A549 (cell line): ENCODE data around the gene GPR160. TPM values are rescaled to one million over a fixed set of nuclear protein-coding genes. Genes with fewer than 3 reads are reported as not detected.

Experiments
- ATAC-seq, 2 experiments: fragments of 200-7000 bp in 1 of 2; fragments of >200 bp in 1 of 2; cut with Nextera tagmentation in 1 of 2; cut with Tn5 transposase in 1 of 2; 3 replicates each; pipeline versions ENCODE4 v1.8.0 to v1.9.1; 2018 to 2020; ENCODE audit warnings: mild to moderate bottlenecking in 1 of 2, moderate library complexity in 1 of 2
- CTCF ChIA-PET: fragments of 300-600 bp; sonication (Branson Sonifier 250); formaldehyde crosslinking; extraction: SDS; loops from one replicate; lab custom pipeline; 2021; ENCODE audit warnings: antibody characterized with exemption, inconsistent platforms; lab: Yijun Ruan, JAX
- POLR2A ChIA-PET: fragments of 350-600 bp; formaldehyde crosslinking; extraction: SDS; loops from one replicate; lab custom pipeline; 2021; ENCODE audit warnings: antibody characterized with exemption, inconsistent platforms; lab: Yijun Ruan, JAX
- DNase-seq, 2 experiments: peaks; one replicate each; pipeline versions ENCODE4 v3.0.0 to v3.0.0-alpha.2; 2011 to 2016; ENCODE audit warnings: low read depth in 1 of 2, low spot score in 1 of 2
- FAIRE-seq: peaks from 2 replicates; lab custom pipeline; 2011; peaks lifted over from hg19 to GRCh38; lab: Jason Lieb, UNC
- H3K27ac ChIP-seq, 2 experiments: fragments of >200 bp; sonication (Bioruptor Twin); formaldehyde crosslinking; 3 replicates each; pipeline ENCODE4 v1.5.1; 2016 to 2017
- H3K4me1 ChIP-seq: fragments of >200 bp; sonication (Bioruptor Twin); formaldehyde crosslinking; 3 replicates; pipeline ENCODE4 v1.6.1; 2016
- H3K4me2 ChIP-seq: fragments of >200 bp; sonication (Bioruptor Twin); formaldehyde crosslinking; 3 replicates; pipeline ENCODE4 v1.6.1; 2016
- H3K4me3 ChIP-seq: fragments of >200 bp; sonication (Bioruptor Twin); formaldehyde crosslinking; 3 replicates; pipeline ENCODE4 v1.5.1; 2016
- H3K9me3 ChIP-seq: fragments of >200 bp; sonication (Bioruptor Twin); formaldehyde crosslinking; 3 replicates; pipeline ENCODE4 v1.6.1; 2016
- BHLHE40 ChIP-seq: IDR thresholded peaks from 2 replicates; pipeline ENCODE4 v1.6.1; 2012; ENCODE audit warnings: low read depth, low read length, inconsistent platforms
- CEBPB ChIP-seq, 2 experiments: fragments of >200 bp in 1 of 2; sonication (Bioruptor Twin) in 1 of 2; formaldehyde crosslinking in 1 of 2; IDR thresholded peaks; 2 replicates each; pipeline ENCODE4 v1.6.1; 2012 to 2016
- E2F6 ChIP-seq: IDR thresholded peaks from 2 replicates; pipeline ENCODE4 v1.6.1; 2012; ENCODE audit warnings: low read depth, borderline replicate concordance
- ESRRA ChIP-seq: fragments of 150-350 bp; IDR thresholded peaks from 2 replicates; pipeline ENCODE4 v1.6.1; 2014; ENCODE audit warnings: mild to moderate bottlenecking, low read length, borderline replicate concordance
- FOSL2 ChIP-seq, 2 experiments: fragments of 450-650 bp in 1 of 2; fragments of >200 bp in 1 of 2; sonication (Bioruptor Twin) in 1 of 2; formaldehyde crosslinking; IDR thresholded peaks; 2 replicates each; pipeline versions ENCODE4 v1.5.0 to v1.6.1; 2016 to 2020; ENCODE audit warnings: mild to moderate bottlenecking in 1 of 2, moderate library complexity in 1 of 2
- HES2 ChIP-seq: fragments of >200 bp; sonication (Bioruptor Twin); formaldehyde crosslinking; IDR thresholded peaks from 2 replicates; pipeline ENCODE4 v1.6.1; 2016
- HEYL ChIP-seq: fragments of 250-450 bp; sonication (Bioruptor Pico); IDR thresholded peaks from 2 replicates; pipeline ENCODE4 v1.8.0; 2021; ENCODE audit warnings: mild to moderate bottlenecking, moderate library complexity
- HOXB13 ChIP-seq: fragments of 250-450 bp; sonication (Bioruptor Pico); IDR thresholded peaks from 2 replicates; pipeline ENCODE4 v1.5.0; 2020; ENCODE audit warnings: low read depth, mild to moderate bottlenecking, moderate library complexity
- KDM1A ChIP-seq: fragments of 200-600 bp; sonication (generic); IDR thresholded peaks from 2 replicates; pipeline ENCODE4 v1.6.1; 2016; ENCODE audit warnings: low read depth, mild to moderate bottlenecking
- KDM5A ChIP-seq: fragments of 200-600 bp; sonication (generic); IDR thresholded peaks from 2 replicates; pipeline ENCODE4 v1.6.1; 2016; ENCODE audit warnings: antibody characterized with exemption, mild to moderate bottlenecking
- MYC ChIP-seq: IDR thresholded peaks from 2 replicates; pipeline ENCODE4 v1.6.1; 2012; ENCODE audit warnings: mild to moderate bottlenecking, inconsistent platforms, low read length, improper control_type of control experiment, borderline replicate concordance
- RAD21 ChIP-seq, 2 experiments: fragments of >200 bp in 1 of 2; sonication (Bioruptor Twin) in 1 of 2; formaldehyde crosslinking in 1 of 2; IDR thresholded peaks in 1 of 2; conservative IDR thresholded peaks in 1 of 2; 2 replicates in 1 of 2; 3 replicates in 1 of 2; pipeline ENCODE4 v1.6.1; 2012 to 2018; ENCODE audit warnings: inconsistent platforms in 1 of 2
- RCOR1 ChIP-seq: fragments of 150-350 bp; IDR thresholded peaks from 2 replicates; pipeline ENCODE4 v1.6.1; 2014; ENCODE audit warnings: antibody characterized with exemption, low read length, low read depth
- TFCP2L1 ChIP-seq: fragments of 250-450 bp; sonication (Bioruptor Pico); IDR thresholded peaks from 2 replicates; pipeline ENCODE4 v1.5.0; 2021; ENCODE audit warnings: mild to moderate bottlenecking
- TP53 ChIP-seq: fragments of 250-450 bp; sonication (Bioruptor Pico); IDR thresholded peaks from 2 replicates; pipeline ENCODE4 v1.5.0; 2021; ENCODE audit warnings: mild to moderate bottlenecking, moderate library complexity
- USF2 ChIP-seq: fragments of 450-650 bp; IDR thresholded peaks from 2 replicates; pipeline ENCODE4 v1.6.1; 2014; ENCODE audit warnings: antibody characterized with exemption
- ZC3H11A ChIP-seq: fragments of 450-650 bp; IDR thresholded peaks from 2 replicates; pipeline ENCODE4 v1.6.1; 2014; ENCODE audit warnings: antibody characterized with exemption, mild to moderate bottlenecking
- ZFP36 ChIP-seq: fragments of 450-650 bp; IDR thresholded peaks from 2 replicates; pipeline ENCODE4 v1.6.1; 2014; ENCODE audit warnings: borderline replicate concordance; ENCODE audit not compliant: partially characterized antibody
- WGBS: methylation state at CpG from one replicate; pipeline ENCODE4 v1.1.6; 2017; ENCODE audit errors: missing lambda C conversion rate; 5-methylcytosine and 5-hydroxymethylcytosine counted together
- polyA plus RNA-seq, 4 experiments: library from polyadenylated mRNA; depleted of rRNA in 3 of 4; stranded (reverse); fragments of >200 nt; fragmentation: RNase III in 1 of 4; extraction: RNeasy Plus Mini Kit Qiagen cat#74134 plus additional on column Dnase treatment in 1 of 4; gene quantifications; 2 replicates in 3 of 4; 3 replicates in 1 of 4; pipeline ENCODE4 v1.2.3, GENCODE V29; 2011 to 2017

The GPR160 gene
- polyA plus RNA-seq, 2 of the 4 experiments (the other 2 are of a cell fraction) = 2.0 to 6.3 TPM

GRCh38 chr3:170044795-170045244 lies 7.0 kb downstream of the GPR160 start:
- FAIRE-seq = no peak
- no peaks in the 10 kb centered on the region for H3K4me1 ChIP-seq
- no peak for ATAC-seq
- no peak overlapping the region for H3K4me2 ChIP-seq
- no peak for TF ChIP-seq BHLHE40
- H3K9me3 ChIP-seq = no peaks in the 10 kb centered on the region
- 86% methylated on average over 8 of the region's 8 CpGs for WGBS
- ChIA-PET CTCF (interaction anchor here (0.7 to 1.6 kb wide), 2 partner anchors 9 to 11 kb away, joined by 4 to 7 read pairs; no protein-coding TSS in a partner anchor), POLR2A (no interaction called here)
- H3K4me3 ChIP-seq = no peak overlapping the region
- no peak for DNase-seq
- no peak overlapping the region for H3K27ac ChIP-seq

- Histone ChIP-seq H3K9me3 (no peaks in the 10 kb centered on the region), H3K27ac (no peak overlapping the region), H3K4me2 (no peak overlapping the region), H3K4me3 (no peak overlapping the region), H3K4me1 (no peaks in the 10 kb centered on the region)
- no peak for ATAC-seq
- TF ChIP-seq FOSL2 (IDR thresholded peaks at IDR 0.05) (no peak), FOSL2 (CRISPR knock-in tag; IDR thresholded peaks at IDR 0.05) (no peak), KDM1A (no peak), HEYL (no peak), ESRRA (no peak), ZC3H11A (no peak), USF2 (no peak), RCOR1 (no peak), MYC (no peak), CEBPB (IDR thresholded peaks at IDR 0.05) (no peak), E2F6 (no peak), HES2 (no peak), KDM5A (no peak), TFCP2L1 (CRISPR knock-in tag) (no peak), TP53 (CRISPR knock-in tag) (no peak)
- no peak for DNase-seq
- POLR2A ChIA-PET = no interaction called here
- no peak for FAIRE-seq
- CTCF ChIA-PET = interaction anchor here (0.6 to 1.9 kb wide), 3 partner anchors 9 to 765 kb away, joined by 3 to 6 read pairs (median 3); partner anchors contain the start of gene GPR160
- WGBS = 69% methylated on average over 5 of the region's 5 CpGs
Observed at GRCh38 chr3:170046269-170047132, 8.7 kb downstream of the GPR160 start.

- POLR2A ChIA-PET = interaction anchor here (0.7 kb wide), 1 partner anchor 42 kb away, joined by 3 read pairs; no protein-coding TSS in a partner anchor
- CTCF ChIA-PET = interaction anchor here (0.6 to 1.9 kb wide), 3 partner anchors 10 to 765 kb away, joined by 3 to 6 read pairs (median 3); partner anchors contain the start of gene GPR160
- DNase-seq (no peak), FAIRE-seq (no peak), ATAC-seq (no peak)
- no peaks in the 10 kb centered on the region for H3K4me1 ChIP-seq
- H3K4me2 ChIP-seq = no peak overlapping the region
- WGBS = 87% methylated on average over 3 of the region's 3 CpGs
- H3K9me3 ChIP-seq = no peaks in the 10 kb centered on the region
- TF ChIP-seq ZFP36 = no peak
- TF ChIP-seq RAD21 (conservative IDR thresholded peaks at IDR 0.05 in 1 of 2, IDR thresholded peaks at IDR 0.05 in 1 of 2) = no peak
- no peak for TF ChIP-seq HOXB13 (CRISPR knock-in tag)
- H3K4me3 ChIP-seq = no peak overlapping the region
- H3K27ac ChIP-seq = no peak overlapping the region
Observed at GRCh38 chr3:170047133-170047404, 9.3 kb downstream of the GPR160 start.
